DMS114 treated with DMSO at 0.1 percent for 48 hours (cell line): ENCODE measurements around the gene NPAT.
"Not testable (repeated sequence)": the region's sequence is repeated elsewhere in the genome, so short reads cannot be mapped to it uniquely, and the experiment has no call there.

Experiments used
- DNase-seq: peaks from one replicate; lab custom pipeline; 2025; ENCODE audit not compliant: unreplicated experiment; lab: John Stamatoyannopoulos, UW

NPAT gene

DNA sequence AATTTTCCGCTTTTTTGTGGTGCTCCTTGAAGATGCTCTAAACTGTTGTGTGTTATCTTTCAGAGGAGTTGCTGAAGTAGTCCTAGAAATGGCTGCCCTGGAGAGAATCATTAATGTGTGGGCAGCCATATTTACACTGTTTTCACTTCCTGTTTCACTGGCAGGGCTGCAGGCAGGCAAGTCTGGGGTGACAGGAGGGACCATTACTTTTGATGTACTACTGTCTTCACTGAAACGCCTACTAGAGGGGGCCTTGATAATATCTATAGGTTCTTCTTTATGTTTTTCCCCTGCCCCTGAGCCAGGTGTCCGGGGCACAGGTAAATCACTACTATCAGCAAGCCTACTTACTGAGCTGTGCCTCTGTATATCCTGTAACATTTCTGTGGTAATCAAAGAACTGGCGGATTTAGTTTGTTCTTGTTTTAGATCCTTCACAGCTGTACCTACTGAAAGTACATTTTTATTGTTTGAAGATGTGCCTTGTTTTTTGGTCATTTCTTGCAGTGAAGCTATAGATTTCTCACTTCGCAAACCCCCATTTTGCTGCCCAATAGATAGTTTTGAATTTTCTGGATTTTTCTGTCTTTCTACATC is 61.4 kb downstream of the NPAT start:
- DNase-seq: no peak

DNA sequence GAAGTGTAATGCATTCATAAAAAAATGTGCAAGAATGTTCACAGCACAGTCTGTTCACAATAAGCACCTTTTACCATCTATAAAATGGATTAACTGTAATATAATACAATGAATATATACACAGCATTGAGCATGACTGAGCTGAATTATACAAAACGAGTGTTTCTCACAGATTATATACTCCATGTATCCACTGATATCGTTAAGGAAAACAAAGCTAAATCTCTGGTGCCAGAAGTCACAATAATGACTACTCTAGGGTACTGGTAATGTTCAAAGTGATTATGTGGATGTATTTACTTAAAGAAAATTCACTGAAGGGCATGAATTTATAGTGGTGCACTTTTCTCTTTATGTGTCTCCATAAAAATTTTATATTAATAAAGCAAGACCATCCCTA is 67.8 kb downstream of the NPAT start:
- DNase-seq: no peak

DNA sequence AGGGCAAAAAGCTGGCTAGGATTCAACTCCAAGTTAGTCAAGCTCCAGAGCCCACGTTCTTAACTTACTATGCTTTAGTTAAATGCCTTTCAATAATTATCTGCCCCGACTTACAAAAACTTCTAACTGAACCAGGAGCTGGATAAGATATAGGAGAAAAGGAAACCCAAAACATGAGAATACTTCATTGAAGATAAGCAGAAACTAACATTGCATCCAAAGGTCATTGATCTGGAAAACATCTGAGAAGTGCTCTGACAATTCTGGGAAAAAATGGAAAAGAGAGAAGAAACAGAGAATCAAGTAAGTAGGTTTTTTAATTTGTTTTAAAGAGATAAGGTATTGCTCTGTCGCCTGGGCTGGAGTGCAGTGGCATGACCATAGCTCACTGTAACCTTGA is 73.9 kb downstream of the NPAT start:
- no peak for DNase-seq

DNA sequence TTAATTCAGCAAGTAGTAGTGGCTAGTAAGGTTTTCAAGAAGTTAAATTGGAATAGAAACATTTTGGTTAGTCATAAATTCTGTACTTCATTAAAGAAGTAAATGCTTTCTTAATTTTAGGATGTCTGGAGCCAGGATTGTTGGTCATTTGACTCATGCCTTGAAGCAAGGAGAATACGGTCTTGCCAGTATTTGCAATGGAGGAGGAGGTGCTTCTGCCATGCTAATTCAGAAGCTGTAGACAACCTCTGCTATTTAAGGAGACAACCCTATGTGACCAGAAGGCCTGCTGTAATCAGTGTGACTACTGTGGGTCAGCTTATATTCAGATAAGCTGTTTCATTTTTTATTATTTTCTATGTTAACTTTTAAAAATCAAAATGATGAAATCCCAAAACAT is 75.3 kb downstream of the NPAT start:
- DNase-seq: no peak

DNA sequence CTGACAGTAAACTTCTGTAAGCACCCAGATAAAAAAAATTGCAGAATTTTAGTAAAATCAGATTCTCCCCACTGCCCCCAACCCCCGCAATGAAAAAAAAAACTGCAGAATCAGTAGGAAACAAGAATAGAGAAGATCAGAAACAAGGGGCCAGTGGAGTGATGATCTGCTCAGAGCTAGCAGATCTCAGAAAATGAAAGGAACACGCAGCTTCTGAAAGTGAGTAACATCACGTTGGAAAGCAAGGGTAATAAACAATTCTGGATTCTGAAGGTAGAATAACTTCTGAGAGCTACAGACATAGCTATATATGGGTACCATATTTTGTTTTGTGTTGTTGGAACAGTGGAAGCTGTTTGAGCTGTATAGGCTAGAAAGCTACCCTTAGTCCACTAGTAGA is 77.8 kb downstream of the NPAT start:
- DNase-seq: no peak

DNA sequence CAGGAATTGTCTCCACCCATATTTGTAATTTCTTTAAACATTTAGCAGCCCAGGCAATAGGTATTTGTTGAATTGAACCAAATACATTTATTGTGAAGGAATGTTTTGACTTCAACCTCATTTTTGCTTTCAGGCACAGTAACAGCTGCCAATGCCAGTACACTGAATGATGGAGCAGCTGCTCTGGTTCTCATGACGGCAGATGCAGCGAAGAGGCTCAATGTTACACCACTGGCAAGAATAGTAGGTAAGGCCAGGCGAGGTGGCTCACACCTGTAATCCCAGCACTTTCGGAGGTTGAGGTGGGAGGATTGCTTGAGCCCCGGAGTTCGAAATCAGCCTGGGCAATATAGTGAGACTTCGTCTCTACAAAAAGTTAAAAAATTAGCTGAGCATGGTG is 80.1 kb downstream of the NPAT start:
- no peak for DNase-seq

DNA sequence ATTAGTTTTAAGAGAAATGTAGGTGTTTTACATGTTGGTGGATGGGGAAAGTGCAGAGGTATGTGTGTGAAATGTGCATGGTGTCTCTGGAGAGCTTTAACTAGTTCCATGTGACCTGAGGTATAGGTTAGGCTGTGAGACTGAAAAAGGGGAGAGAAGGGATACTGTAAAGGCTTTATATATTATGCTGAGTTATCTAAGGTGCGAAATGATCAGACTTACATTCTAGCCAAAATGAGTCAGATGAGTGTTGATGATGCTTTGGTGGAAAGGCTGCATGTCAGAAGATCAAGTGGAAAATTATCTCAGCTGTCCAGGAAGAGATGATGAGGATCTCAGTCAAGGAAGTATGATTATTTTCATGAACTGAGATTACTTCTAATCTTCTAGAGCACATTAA is 85.2 kb downstream of the NPAT start:
- no peak for DNase-seq

DNA sequence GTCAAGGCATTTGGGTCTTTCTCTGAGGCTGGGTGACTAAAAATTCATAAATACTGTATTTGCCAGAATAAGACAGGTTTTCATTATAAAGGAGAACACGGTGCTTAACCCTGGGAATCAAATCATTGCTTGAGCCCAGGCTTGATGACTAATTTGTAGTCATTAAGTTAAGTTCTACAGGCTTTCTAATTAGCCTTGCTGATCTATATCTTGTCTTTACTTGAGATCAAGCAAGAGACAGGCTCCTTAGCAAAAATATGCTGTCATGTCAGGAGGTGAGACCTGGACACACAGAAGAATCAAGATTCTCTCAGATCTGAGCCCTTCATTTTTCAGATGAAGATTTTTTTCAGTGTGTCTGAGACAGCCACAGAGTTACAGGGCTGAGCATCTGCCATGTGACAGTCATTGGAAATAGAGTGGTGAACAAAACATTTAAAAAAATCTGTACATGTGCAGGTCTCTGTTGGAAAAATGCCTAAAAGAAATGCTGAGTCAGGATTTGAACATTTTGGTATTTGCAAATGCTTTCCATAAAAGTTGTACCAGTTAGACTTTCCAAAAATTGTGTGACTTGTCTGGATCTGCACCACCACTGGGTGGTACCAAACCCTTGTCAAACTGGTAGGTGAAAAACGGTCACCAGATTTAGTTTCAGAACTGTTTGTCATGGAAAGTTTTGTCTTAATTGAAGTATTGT is 86.4 kb downstream of the NPAT start:
- DNase-seq: no peak

DNA sequence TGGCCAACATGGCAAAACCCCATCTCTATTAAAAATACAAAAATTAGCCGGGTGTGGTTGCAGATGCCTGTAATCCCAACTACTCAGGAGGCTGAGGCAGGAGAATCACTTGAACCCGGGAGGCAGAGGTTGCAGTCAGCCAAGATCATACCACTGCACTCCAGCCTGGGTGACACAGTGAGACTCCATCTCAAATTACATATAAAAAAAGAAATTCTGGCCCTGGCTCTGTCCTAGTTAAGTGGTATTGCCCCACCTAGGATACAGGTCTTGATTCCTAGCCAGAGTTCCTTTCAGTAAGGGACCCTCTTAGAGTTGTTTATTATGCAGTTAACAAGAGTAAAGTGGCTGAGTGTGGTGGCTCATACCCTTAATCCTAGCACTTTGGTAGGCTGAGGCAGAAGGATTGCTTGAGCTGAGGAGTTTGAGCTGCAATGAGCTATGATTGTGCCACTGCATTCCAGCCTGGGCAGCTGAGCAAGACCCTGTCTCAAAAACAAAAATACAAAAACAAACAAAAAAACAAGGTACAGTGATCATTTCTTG is 89.4 kb downstream of the NPAT start:
- not testable (repeated sequence) for DNase-seq

DNA sequence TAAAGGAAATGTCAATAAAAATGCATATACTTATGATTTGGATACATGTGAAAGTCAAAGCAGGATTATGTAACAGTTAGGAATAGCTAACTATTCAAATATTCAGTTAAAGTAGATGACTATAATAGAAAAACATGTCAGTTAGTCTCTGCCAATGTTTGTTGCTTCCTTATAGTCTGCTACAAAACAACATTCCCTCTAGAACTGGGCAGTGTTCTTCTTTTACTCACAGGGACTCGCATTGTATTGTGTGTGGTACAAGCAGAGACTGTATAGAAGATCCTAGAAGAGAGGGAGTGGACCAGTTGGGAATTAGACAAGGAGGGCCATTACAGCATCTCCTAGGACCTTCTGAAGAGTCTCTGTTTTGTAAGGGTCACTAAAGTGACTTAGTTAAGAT is 90.4 kb downstream of the NPAT start:
- no peak for DNase-seq

DNA sequence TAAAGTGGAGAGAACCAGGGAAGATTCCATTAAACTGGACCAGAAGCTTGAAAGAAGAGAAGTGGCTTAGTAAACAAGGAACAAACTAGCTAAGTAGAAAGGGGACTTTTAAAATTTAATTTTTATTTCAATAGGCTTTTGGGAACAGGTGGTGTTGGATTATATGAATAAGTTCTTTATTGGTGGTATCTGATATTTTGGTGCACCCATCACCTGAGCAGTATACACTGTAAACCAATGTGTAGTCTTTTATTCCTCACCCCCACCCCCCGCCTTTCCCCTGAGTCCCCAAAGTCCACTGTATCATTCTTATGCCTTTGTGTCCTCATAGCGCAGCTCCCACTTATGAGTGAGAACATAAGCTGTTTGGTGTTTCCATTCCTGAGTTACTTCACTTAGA is 93.7 kb downstream of the NPAT start:
- no peak for DNase-seq

DNA sequence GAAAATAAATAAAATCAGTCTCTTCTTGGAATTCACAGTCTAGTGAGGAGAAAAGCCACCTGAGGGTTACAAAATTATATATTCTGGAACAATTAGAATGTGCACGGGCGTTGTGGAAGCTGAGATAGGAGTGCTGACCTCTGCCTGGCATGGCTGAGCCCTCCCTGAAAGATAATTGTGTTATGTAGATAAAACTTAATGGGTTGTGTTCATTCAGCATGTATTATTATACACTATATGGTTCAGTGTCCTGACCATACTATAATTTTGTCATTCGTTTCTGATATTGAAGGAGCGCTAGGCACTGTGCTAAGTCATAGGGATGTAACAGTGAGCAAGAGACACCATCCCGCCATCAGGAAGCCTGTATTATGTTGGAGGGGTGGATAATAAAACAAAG is 97.3 kb downstream of the NPAT start:
- no peak for DNase-seq

DNA sequence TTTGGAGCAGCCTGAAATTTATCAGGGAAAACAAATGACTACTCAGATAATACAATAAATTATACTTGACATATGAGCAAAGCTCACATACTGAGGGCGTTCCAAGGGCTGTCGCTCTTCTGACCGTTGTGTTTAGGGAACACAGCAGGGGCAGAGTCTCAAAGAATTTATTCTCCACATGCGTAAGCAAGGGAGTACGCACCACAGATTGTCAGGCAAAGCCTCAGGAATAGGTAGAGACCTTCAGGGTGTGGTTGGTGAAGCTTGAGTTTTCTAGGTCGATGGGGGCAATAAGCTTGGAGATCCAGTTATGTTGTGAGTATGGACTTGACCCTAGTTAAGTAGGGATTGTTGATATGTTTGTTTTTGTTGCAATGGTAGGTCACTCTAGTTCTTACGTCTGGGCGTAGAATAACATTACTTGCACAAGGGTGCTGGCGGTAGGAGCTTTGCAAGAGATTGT is 100.2 kb downstream of the NPAT start:
- no peak for DNase-seq

DNA sequence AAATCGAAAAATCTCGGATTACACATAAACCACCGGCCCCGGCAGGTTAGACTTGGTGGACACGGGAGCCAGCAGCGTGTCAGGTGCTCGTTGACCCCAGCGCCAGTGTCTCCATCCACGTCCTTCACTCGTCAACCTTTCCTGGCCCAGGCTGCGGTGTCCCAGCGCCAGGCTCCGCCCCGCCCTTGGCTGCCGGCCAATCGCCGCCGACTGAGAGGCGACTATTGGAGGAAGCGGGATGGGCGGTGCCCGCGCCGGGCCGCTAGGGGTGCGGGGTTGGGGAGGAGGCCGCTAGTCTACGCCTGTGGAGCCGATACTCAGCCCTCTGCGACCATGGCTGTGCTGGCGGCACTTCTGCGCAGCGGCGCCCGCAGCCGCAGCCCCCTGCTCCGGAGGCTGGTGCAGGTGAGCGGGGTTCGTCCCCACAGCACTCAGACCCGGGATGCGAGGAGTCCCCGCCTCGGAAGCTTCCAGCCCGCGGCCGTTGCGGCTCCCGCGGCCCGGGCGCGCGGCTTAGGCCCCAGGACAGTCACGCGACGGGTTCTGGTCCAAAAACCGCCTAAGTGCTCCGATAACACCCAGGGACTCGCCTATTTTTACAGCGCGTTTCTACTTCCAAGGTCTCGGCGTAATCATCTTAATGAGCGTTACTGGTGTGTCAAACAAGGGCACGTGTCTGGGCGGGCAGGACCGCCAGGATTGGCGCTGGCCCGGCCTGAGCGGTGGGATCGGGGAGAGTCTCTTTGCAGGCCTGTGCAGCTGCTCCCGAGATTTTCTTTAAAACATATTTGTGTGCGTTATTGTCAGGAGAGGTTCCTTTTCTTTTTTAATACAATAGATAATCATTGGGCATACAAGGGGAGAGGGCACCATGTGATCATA is 100.9 kb downstream of the NPAT start, which contains the start of gene ACAT1:
ACAT1 (plus strand) TSS at position 294 of the 882 bp plus-strand sequence; CDS start at position 334, 40 bp downstream.
- DNase-seq: peak; percentile 74

DNA sequence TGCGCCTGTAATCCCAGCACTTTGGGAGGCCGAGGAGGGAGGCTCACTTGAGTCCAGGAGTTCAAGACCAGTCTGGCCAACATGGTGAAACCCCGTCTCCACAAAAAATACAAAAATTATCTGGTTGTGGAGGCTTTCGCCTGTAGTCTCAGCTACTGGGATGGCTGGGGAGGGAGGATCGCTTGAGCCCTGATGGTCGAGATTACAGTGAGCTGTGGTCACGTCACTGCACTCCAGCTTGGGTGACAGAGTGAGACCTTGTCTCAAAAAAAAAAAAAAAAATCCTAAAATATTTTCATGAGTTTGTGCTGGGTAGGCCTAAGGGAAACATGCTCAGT is 101.5 kb downstream of the NPAT start:
- DNase-seq: not testable (repeated sequence)

DNA sequence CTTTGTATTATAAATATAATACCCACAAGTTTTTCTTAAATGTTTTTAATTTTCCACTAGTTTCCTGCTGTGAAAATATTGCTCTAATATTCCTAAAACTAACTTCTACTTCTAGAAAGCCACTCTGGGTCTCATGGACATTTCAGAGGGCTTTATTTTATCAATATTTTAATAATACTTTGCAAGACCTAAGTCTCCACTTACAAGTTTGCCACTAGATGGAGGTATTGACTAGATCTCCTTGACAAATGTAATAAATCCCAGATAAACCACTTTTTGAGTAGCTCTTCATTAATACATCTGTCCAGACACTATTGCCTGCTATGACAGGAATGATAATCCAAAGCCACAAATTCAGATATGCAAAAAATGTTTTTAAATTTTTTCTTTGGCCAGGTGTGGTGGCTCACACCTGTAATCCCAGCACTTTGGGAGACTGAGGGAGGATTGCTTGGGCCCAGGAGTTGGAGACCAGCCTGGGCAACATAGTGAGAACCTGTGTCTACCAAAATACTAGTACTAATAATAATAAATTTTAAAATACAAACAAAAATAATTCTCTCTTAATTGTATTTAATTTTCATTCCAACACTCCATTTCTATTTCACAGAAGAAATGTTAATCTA is 104.6 kb downstream of the NPAT start:
- DNase-seq: peak; percentile 32

DNA sequence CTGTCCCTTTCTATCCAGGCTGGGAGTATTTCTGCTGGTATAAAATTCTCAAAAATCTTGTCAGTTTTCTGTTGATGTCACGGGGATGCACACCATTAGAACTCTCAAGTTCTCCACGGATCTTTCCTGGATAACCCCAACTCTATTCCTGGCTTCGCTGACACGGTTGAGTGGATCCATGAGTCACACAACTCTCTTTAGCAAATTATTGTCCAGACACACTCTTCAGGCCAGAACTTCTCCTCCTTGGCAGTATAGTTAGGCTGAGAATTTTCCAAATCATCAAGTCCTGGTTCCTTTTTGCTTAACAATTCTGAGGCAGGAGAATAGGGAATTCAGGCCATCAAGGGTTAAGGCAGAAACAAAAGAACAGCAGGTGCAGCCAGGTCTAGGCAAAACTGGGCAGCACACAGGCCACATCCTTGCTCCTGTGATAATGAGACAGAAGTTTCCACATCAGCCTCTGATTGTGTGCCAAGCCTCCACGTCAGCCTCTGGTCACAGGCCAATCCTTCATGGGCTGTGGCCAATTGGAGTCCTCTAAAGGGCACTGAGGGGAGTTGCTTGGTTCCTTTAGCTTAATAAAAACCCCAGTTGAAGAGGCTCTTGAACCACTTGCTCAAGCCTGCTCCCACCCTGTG is 106.8 kb downstream of the NPAT start:
- no peak for DNase-seq

DNA sequence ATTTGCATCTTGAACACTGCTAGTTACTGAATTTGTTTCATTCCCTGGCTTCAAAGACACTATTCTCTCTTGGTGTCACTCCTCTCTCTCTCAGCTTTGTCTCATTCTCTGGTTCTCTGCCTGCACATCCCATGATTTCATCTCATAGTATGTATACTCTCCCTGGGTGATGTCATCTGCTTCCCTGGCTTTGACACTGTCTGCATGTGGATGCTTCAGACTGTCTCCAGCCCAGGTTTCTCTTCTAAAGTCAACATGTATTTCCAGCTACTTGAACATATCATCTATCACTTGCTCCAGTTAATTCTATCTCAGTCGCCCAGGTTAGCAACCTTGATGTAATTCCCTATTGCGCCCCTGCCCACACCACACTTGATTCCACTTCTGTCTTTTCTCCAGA is 110.4 kb downstream of the NPAT start:
- DNase-seq: no peak

DNA sequence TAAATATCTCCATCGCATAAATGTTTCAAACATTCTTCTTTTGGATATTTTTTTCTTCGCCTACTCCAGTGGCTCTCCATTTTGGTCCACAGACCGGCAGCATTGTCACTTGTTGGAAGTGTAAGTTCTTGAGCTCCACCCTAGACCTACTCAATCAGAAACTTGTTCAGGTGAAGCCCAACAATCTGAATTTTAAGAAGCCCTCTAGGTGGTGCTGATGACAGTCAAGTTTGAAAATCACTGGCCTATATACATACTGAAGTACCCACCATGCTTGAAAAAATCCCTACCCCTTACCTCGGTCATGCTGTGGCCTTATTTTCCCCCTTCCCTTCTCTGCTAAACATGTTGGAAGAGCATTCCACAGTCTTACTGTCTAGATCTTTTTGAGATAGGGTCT is 111.3 kb downstream of the NPAT start:
- DNase-seq: no peak
